Fibroblast of skin of right biceps (primary cell): Measurements from ENCODE around the gene DESI1.
"Not testable (repeated sequence)": the region's sequence is repeated elsewhere in the genome, so short reads cannot be mapped to it uniquely, and the experiment has no call there.

Experiments used
- DNase-seq: peaks from one replicate; pipeline ENCODE4 v3.0.0-alpha.2; 2013

The DESI1 gene

DNA sequence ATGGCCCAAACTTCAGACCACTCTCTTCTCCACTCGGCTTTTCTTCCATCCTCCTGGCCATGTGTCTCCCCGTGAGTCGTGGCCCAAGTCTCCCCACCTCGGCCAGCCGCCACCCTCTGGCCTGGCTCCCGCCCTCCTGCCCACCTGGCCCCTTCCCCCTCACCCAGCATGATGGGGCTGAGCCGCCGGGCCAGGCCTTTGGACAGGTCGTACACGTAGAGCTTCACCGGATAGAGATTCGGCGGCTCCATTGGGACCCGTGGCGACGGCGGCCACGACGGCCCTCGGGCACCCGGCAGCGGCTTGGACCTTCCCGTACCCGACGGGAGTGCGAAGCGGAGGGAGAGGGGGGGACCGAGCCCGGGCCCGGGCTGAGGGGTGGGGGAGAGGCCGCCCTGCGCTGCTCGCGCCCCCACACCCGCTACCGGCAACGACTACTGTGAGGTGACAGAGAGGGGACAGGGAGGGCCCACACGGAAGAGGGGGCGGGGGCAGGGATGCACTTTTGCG is at the start of gene DESI1:
Gene DESI1 (minus strand): TSS at position 455 of the 510 bp plus-strand sequence. CDS start 204 bp downstream, at position 251.
- DNase-seq = peak; percentile 18

DNA sequence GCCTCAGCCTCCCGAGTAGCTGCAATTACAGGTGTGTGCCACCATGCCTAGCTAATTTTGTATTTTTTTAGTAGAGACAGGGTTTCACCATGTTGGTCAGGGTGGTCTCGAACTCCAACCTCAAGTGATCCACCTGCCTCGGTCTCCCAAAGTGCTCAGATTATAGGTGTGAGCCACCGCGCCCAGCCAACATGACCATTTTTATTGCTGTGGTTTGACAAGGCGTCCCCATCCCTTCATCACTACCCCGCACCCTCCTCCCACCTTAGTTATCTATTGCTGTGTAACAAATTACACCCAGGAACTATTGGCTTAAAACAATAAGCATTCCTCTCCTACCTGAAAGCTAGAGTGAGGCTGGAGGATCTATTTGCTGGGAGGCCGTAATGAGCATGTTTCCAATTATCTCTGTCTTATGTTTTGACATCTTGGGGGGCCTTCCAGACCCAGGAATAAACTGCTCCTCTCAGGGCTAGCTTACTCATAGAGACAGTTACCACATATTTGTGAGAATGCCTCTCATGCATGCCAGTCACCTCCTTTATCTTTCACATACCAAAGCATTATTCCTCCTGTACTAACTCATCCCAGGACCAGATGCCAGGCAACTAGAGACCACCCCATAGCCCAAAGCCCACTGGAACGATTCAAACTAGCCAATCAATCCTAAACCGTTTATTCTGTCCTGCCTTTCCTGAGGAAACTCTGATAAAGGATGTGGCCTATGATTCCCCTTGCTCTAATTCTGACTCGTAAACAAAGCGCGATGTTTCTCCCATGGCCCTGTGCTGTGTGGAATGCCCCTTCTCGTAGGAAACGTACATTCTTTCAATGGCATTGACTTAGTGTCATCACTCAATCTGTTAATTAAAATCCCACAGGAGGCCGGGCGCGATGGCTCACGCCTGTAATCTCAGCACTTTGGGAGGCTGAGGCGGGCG is 48.4 kb upstream of the DESI1 start:
- DNase-seq = peak; percentile 94

DNA sequence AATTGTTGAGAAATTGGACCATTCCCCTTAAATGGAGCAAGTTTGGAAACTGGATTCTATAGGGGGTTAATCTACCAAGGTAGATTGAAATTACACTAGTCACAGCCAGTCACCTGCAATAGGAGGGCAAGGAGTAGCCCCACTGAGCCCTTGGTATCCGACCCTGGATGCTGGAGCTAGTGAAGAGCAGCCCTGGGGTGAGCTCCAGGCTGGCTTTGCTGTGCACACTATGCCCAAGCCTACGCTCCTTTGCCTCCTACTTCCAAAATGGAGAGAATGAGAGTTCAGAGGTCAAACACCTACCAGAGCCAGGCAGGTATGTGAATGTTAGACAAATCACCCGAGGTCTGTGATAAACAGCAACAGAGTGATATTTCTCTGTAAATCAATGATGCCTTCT is 44.1 kb upstream of the DESI1 start:
- no peak for DNase-seq

DNA sequence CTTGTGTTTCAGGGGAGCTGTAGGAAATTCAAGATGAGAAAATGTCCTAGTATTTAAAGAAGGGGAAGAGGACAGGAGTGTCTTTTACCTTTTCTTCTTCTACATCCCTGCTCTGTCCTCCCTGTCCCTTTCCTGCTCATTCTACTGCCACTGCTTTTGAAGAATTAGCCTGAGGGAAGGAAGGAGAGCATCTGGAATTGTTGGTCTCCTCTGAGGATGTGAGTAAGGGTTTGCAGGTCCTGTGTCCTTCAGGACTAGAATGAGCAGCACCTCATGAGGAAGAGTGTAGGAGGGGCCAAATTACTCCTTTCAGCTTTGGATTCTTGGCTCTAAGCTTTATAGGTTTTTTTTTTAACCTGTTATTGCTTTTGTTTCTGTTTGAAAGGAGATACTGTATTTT is 43.6 kb upstream of the DESI1 start:
- no peak for DNase-seq

DNA sequence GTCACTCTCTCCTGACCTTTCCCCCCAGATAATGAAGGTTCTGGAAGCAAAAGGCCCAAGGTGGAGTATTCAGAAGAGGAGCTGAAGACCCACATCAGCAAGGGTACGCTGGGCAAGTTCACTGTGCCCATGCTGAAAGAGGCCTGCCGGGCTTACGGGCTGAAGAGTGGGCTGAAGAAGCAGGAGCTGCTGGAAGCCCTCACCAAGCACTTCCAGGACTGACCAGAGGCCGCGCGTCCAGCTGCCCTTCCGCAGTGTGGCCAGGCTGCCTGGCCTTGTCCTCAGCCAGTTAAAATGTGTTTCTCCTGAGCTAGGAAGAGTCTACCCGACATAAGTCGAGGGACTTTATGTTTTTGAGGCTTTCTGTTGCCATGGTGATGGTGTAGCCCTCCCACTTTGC is 42.8 kb upstream of the DESI1 start:
- not testable (repeated sequence) for DNase-seq

DNA sequence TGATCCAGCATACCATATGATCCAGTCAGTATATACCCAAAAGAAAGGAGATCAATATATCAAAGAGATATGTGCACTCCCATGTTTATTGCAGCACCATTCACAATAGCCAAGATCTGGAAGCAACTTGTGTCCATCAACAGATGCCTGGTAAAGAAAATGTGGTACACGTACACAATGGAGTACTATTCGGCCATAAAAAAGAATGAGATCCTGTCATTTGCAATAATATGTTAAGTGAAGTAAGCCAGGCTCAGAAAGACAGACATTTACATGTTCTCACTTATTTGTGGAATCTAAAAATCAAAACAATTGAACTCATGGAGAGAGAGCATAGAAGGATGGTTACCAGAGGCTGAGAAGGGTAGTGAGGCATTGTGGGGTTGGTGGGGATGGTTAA is 40.9 kb upstream of the DESI1 start:
- no peak for DNase-seq

DNA sequence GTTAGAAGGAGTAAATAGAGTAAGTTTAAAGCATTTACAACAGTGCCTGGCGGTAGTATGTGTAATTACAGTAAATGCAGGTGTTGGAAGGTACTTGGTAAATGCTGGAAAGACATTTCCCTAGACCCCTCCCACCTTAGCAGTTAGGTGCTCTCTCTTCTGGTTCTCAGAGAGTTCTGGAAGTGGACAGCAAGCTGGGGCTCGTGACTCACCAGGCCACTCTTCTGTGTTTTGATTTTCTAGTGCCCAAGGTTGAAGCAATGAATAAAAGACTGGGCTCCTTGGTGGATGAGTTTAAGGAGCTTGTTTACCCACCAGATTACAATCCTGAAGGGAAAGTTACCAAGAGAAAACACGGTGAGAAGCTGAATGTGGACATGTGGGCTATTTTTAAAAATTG is 40.2 kb upstream of the DESI1 start:
- no peak for DNase-seq

DNA sequence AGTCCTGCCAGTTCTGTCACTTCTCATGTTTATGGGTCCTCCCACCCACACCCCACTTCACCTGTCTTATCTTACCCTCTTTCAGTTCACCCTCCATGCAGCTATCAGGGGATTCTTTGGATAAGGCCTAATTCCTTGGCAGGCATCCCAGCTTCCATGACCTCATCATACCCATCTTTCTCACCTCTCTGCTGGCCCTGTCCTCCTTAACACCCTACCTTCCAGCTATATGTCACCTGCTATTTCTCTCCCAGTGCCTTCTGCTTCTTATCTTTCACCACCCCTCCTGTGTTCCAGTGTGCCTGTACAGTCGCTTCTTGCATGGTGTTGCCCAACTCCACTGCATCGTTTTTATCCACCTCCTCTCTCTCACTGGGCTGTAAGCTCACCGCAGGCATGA is 39.6 kb upstream of the DESI1 start:
- no peak for DNase-seq

DNA sequence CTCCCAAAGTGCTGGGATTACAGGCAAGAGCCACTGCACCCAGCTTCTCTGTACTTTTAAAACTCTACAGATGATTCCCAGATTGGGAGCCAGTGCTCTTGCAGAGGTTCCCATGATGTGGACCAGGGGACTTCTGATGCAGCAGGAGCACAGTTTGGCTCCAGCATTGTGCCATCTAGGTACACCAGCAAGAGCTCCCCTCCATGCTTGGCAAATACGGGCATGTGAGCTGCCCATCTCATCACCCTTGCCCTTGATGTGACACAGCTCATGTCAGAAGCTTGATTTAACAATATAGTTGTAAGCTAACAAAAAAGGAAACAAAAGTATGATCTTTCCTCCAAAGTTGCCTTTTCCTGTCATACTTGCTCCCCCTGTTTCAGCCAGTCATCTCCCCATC is 39.1 kb upstream of the DESI1 start:
- DNase-seq = no peak

DNA sequence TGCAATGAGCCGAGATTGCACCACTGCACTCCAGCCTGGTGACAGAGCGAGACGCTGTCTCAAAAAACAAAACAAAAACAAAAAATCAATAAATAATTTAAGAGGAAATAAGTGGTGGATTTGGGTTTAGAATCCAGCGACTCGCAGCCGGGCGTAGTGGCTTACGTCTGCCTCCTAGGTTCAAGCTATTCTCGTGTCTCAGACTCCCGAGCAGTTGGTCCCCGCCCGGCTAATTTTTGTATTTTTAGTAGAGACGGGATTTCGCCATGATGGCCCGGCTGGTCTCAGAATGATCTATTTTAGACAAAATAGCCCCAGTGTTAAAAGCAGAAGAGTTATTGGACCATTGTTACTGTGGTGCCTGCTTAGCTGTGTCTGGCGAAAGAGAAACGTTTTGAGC is 38.0 kb upstream of the DESI1 start:
- DNase-seq = no peak

DNA sequence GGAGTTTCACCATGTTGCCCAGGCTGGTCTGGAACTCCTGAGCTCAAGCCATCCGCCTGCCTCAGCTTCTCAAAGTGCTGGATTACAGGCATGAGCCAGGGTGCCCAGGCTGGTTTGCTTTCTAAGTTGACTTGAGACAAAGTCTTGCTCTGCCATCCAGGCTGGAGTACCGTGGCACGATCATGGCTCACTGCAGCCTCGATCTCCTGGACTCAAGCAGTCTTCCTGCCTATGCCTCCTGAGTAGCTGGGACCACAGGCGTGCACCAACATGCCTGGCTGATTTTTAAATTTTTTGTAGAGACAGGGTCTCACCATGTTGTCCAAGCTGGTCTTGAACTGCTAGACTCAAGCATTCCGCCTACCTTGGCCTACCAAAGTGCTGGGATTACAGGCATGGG is 36.9 kb upstream of the DESI1 start:
- no peak for DNase-seq

DNA sequence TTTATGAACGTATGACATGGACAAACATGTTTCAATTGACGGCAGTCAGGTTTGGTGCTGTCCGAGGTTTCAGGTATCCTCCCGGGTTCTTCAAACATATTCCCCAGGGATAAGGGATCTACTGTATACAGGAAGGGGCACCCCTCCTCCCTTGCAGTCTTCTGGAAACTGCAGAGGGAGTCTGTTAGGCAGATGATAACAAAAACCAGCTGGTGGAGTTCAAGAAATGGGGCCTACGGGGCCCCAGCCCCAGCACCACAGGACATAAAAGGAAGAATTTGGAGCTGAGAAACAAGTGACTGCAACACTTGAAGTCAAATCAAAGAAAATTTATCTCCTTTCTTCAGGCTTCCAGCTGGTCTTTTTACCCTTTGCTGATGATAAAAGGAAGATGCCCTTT is 35.7 kb upstream of the DESI1 start:
- peak; percentile 14 for DNase-seq

DNA sequence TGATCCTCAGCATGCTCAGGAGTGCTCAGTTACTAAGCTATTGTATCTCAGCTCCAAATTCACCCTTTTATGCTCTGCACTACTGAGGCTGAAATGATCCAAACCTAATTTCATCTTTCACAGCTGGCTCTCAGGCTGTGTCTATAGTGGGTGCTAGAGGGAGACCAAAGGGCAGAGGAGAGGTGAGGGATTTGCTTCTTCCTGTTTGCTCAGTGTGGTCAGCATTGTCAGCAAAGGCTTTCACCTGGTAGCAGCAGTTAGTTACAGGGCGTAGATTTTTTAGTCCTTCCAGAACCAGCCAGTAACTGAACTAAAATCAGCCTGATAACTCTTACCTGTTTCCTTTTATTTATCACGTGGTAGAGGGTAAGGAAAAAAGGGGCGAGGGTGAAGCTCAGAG is 33.5 kb upstream of the DESI1 start:
- DNase-seq = no peak

DNA sequence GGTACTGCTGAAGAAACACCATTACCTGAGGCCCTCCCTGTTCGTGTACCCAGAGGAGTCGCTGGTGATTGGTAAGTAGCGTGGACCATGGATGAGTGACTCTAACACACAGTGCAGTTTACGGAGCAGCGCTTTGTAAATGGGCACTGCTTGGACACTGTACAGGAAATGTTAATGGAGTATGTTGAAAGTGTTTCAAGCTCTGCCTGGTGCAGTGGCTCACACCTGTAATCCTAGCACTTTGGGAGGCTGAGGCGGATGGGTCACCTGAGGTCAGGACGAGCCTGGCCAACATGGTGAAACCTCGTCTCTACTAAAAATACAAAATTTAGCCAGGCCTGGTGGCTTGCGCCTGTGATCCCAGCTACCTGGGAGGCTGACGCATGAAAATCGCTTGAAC is 30.0 kb upstream of the DESI1 start:
- DNase-seq = no peak

DNA sequence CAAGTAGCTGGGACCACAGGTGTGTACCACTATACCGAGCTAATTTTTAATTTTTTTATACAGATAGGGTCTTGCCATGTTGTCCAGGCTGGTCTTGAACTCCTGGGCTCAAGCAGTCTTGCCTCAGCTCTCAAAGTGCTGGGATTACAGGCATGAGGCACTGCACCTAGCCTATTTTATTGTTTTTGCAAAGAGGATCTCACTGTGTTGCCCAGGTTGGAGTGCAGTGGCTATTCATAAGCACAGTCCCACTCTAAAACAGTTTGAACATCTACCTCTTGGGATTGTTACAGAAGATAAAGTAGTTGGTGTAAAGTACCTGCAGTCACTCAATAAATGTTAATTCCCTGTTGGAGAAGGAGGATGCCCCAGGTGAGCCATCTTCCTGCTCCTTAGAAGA is 29.4 kb upstream of the DESI1 start:
- DNase-seq = no peak

DNA sequence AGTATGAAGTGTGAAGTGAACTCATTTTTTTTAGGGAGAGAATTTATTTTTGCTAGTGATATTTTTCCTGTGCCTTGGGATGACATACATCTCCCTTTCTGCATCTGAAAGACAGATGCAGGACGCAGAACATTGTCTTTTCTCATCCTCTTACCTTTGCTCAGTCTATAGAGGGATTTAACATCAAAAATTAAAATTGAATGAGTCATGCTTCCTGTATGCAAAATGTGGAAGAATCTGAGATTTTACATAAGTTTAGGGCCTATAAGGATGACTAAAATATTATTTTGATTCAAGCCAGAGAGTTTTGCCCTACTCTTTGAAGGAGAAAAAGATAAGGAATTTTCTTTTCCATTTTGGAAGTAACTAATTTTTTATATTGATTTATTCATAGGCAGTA is 27.6 kb upstream of the DESI1 start:
- DNase-seq = peak; percentile 19

DNA sequence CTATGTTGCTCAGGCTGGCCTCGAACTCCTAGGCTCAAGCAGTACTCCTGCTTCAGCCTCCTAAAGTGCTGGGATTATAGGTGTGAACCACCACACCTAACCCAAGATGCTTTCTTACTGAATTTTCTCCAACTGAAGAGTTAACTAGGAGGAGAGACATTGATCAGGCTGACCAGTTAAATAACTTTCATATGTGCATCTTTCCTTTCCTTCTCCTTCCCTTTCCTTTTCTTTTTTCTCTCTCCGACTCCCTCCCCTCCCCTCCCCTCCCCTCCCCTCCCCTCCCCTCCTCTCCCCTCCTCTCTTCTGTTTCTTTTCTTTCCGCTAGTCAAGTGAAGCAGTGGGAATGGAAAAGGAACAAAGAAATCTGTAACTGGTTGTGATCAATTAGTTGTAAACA is 26.9 kb upstream of the DESI1 start:
- no peak for DNase-seq

DNA sequence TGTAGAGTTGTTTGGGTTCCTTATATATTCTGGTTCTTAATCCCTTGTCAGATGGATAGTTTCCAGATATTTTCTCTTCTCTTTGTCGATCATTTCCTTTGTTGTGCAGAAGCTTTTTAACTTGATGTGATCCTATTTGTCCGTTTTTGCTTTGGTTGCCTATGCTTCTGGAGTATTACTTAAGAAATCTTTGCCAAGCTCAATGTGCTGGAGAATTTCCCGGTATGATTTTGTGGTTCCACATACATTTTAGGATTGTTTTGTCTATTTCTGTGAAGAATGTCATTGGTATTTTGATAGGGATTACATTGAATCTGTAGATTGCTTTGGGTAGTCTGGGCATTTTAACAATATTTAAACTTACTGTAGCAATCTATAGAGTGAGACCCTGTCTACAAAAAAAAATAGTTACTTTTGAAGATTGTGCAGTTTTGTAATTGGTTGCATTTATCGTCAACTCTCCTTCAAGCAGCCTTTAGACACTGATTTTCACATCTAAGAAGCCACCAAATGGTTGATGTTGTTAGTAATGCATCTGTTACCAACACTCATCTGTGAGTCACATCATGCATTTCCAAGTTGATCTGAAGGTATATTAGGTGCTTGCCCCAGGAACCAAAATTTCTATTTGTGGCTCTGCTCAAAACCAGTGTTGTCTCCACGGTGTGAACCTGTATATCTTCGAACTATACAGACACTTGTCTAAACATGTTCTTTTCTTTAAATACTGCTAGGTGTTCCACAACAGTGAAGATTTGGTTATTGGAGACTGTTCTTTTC is 21.7 kb upstream of the DESI1 start:
- DNase-seq = peak; percentile 32

DNA sequence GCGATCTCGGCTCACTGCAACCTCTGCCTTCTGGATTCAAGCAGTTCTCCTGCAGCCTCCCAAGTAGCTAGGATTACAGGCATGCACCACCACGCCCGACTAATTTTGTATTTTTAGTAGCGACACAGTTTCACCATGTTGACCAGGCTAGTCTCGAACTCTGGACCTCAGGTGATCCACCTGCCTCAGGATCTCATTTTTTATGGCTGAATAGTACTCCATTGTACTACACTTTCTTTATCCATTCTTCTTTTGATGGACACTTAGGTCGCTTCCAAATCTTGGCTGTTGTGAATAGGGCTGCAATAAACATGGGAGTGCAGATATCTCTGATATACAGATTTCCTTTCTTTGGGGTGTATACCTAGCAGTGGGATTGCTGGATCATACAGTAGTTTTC is 21.0 kb upstream of the DESI1 start:
- DNase-seq = no peak

DNA sequence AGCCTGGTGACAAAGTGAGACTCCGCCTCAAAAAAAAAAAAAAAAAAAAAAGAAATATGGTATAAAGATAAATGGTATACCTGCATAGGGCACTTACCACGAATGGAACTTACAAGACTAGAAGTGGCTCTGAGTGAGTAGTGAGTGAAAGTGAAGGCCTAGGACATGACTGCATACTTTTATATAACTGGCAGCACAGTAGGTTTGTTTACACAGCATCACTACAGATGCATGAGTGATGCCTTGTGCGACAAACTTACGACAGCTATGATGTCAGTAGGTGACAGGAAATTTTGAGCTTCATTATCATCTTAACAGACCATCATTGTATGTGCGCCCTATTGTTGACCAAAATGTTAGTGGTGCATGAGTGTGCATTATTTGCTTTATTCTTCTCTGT is 17.9 kb upstream of the DESI1 start:
- DNase-seq = no peak

DNA sequence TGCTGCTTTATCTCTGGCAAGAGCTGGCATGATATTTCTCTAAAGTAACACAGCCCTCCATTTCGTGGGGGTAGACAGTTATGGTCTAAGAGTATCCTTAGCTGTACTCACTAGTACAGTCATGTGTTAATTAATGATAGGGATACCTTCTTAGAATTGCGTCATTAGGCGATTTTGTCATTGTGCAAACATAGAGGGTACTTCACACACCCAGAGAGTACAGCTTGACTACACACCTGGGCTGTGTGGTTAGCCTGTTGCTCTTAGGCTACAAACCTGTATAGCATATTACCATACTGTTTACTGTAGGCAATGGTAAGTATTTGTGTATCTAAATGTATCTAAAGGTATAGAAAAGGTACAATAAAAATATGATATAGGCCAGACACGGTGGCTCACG is 17.3 kb upstream of the DESI1 start:
- no peak for DNase-seq

DNA sequence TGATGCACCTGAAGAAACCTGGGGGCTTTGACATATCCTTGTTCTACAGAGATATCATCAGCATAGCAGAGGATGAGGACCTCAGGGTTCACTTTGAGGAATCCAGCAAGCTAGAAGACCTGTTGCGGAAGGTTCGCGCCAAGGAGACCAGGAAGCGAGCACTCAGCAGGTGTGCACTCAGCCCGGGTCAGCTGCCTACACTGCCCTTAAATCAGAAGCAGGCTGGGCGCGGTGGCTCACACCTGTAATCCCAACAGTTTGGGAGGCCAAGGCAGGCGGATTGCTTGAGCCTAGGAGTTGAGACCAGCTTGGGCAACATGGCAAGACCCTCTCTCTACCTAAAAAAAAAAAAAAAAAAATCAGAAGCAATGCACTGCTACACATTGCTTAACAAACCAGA is 16.8 kb upstream of the DESI1 start:
- DNase-seq = not testable (repeated sequence)

DNA sequence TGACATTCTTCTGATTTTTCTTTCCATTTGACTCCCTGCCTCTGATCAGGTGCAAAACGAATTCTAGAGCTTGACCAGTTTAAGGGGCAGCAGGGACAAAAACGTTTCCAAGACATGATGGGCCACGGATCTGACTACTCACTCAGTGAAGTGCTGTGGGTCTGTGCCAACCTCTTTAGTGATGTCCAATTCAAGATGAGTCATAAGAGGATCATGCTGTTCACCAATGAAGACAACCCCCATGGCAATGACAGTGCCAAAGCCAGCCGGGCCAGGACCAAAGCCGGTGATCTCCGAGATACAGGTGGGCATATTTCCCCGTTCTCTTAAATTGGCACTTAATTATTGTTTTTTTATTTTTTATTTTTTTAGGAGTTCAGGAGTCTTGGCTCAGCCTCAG is 15.6 kb upstream of the DESI1 start:
- no peak for DNase-seq

DNA sequence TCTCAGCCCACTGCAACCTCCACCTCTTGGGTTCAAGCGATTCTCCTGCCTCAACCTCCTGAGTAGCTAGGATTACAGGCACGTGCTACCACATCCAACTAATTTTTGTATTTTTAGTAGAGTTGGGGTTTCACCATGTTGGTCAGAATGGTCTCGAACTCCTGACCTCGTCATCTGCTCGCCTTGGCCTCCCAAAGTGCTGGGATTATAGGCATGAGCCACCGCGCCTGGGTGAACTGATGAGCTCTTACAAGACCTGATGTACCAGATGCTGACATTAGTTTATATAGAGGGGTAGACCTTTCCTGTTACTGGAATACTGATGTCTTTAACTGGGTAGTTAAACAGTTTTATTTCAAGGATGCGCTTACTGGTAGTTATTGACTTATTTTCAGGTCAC is 13.8 kb upstream of the DESI1 start:
- DNase-seq = not testable (repeated sequence)
